Iris pigment epithelial cell (primary cell): ENCODE measurements around the gene LDLRAD4.
A peak's percentile ranks its signal among the peaks of the same experiment; 100 is the strongest.

Source experiments
- DNase-seq: peaks from one replicate; pipeline ENCODE4 v3.0.0-alpha.2; 2011; ENCODE audit warnings: low read depth

Gene LDLRAD4

DNA sequence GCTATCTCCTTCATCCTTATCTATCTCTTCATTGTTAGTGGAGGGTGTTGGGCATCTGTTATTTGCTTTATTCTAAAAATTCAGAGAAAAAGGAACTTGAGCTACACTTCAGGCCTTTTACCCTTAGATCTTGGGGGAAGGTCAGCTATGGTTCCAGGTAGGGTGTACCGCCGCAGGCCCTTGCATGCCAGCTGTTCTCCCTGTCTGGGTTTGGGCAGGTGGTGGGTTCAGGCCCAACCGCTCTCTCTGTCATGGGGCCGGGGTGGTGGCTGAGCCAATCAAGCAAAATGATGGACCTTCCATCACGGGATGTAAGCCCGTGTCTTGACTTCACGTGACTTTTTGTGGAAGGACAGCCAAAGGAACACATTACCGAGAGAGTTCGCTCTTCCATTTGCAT is 231.1 kb downstream of the LDLRAD4 start:
- no peak for DNase-seq

DNA sequence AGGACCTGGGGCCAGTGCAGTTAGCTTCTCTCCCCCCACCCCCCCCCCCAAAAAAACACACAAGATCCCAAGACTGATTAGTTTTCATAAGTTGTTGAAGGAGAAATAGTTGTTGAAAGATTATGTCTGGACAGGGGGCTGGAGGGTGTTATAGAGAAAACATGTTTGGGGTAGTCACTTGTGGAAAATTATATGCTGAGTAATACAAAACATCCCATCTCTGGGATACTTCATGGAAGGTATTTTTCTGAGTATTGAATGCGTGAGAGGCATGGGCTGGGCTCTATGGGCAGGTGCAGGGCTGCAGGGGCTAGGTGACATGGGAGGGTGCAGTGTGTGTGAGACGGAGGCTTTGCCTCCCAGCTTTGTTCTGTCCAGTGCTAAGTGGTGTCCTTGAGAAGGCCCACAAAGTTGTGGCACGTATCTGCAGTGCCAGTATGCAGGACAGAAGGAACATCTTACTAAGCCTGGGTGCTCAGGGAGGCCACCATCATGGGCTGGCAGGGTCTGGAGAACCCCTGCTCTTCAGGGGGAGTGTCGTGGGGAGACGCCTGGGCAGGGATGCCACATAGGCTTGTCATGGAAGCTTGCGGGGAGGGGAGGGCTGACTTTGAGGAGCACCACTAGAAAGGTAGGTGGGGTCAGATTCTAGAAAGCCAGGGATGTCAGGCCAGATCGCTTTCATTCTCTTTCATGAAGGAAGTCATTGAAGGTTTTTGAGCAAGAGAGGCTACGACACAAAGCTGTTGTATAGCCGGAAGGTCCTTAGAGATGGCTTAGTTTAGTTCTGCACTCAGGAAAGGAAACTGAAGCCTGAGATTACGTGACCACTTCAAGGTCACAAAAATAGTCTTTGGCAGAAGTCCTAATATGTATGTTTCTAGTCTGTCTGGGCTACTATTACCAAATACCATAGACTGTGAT is 232.0 kb downstream of the LDLRAD4 start:
- DNase-seq: peak; percentile 24

DNA sequence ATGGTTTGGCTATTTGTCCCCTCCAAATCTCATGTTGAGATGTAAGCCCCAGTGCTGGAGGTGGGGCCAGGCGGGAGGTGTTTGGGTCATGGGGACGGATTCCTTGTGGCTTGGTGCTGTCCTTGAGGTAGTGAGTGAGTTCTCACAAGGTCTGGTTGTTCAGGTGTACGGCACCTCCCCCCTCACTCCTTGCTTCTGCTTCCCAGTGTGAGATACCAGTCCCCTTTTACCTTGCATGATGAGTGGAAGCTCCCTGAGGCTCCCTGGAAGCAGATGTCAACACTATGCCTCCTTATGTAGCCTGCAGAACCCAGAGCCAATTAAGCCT is 232.6 kb downstream of the LDLRAD4 start:
- DNase-seq: no peak

DNA sequence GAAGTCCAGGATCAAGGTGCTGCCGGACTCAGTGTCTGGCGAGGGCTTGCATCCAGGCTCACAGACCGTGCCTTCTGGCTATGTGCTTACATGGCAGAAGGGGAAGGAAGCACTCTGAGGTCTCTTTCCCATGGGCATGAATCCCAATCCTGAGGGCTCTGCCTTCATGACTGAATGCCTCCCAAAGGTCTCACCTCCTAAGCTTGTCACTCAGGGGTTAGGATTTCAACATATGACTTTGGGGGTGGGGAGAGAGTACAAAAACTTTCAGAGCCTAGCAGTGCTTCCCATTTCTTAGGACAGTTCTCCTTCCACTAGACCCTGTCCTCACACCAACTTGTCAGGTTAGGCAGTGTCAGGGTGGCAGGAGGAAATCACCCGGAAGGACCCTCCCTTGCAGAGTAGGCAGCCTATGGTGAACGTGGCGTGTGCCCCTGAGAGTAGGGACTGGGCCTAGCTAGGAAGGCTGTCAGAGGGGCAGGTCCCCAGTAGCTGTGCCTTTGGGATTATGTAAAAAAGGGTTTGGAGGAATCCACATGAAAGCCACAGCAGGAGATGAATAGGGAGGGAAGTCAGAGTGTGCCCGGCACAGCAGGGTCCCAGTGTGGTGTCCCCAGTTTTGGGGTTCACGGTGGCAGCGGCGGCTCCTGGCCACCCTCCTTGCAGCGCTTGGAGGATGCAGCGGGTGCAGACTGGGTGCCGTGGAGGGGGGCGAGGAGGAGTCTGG is 233.3 kb downstream of the LDLRAD4 start:
- no peak for DNase-seq

DNA sequence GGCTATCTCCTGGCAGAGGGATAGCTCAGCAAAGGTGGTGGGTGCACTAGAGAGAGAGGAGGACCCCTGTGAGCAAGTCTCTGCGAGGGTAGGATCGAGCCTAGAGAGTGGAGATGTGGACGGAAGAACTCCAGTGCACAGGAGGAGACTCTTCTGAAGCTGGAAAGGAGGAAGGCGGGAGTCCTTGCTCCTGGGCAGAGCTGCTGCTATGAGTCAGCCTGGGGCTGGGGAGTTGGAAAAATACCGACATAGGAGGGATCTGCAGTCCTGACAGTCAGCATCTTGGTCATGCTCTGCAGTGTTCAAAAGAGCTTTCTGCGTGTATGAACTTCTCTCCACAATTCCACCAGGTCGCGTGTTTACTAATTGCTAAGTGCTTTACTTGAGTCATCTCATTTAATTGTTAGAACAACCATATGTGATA is 233.8 kb downstream of the LDLRAD4 start:
- DNase-seq: peak; percentile 80

DNA sequence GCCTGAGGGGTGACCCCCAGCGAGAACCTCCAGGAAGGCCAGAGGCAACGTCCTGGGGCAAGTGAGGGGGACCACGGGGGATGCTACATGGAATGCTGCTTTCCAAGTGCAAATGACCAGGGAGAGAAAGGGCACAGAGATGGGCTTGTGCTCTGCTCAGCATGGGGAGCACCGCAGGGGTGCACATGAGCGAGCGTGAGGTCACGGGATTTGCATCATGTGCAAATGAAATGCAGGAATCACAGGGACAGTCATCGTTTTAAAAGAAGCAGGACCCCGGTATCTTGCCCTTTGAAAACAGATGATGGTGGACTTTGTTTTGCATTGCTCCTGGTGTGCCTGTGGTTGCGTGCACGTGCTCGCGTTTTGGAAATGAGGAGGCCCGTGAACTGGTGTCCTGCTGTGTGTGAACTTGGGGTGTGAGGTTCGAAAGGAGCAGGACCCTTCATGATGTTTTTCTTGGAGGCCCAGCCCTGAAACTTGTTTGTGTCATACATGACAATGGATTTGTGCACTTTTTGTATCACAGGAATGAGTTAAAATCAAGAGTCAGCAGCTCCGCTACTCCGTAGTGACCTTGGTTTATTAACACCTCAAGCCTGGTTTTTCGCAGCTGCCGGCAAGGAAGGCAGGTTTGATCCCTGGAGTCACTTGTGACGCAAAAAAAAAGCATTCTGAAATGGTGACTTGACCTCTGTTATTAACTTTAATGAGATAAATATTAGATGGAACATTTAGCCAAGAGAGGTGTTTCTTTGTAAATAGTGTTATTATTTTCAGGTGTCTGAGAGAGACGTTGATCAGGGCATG is 234.5 kb downstream of the LDLRAD4 start:
- no peak for DNase-seq

DNA sequence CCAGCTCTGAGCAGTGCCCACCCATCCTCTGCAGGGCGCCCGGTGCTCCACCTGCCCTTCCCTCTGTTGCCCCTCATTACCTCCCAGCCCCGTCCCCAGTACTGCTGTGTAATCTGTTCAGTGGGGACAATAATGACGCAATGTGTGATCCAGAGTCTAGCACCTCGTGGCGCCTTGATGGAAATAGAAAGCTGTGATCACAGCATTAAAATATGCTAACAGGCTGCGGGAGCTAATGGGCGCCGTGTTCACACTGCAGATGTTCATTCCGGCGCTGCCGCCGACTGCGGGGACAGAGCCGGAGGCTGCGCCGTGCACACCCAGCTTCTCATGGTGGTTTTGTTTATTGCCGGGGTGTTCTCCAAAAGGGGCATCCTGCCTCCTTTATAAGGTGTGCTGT is 235.2 kb downstream of the LDLRAD4 start:
- DNase-seq: no peak

DNA sequence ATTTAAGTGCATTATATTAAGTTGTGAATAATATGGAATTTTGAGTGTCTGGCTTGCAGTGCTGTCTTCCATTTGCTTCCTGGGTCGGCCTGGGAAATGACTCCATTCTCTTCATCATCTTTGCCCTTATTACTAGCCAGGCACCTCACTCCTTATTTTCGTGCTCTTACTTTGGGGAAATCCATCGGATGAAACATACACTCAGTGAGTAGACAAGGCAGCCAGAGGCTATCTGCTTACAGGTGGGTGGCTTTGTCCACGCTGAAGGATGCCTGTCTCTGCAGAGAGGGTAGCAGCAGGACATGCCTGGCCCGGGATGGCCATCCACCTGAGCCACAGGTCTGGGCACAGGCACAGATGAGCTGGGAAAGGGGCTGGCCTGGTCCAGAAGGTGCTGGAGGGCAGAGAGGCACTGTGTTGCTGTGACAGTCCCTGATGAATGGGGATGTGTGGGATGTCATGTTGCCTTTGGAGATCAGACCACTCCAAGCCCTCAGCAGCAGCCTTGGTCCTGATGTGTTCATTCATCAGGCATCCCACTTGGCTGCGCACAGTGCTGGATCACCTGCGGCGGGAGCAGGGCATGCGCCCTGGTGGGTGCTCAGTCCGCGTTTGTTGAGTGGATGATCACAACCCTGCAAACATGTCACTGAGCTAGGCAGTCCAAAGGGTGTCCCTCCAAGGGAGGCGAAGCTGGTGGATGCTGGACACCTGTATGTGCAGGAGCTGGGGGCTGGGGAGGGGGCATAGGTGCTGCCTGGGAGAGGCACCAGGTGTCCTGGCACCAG is 236.0 kb downstream of the LDLRAD4 start:
- no peak for DNase-seq

DNA sequence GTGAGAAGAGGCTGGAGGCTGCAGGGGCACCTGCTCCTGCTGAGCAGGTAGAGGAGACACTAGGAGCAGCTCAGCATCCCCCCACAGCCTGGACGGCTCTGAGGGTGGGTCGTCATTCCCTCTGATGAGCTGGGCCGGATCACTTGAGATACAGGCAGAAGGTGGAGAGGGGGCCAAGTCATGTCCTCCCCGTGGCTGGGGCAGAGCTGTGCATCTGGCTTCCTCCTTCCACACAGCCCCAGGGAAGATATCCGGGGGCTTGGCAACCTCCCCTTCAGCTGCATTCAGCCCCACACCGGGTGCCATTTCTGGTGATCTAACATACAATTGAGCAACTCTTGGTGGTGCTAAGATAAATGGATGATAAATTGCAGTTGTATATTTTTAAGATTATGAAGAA is 236.9 kb downstream of the LDLRAD4 start:
- DNase-seq: no peak

DNA sequence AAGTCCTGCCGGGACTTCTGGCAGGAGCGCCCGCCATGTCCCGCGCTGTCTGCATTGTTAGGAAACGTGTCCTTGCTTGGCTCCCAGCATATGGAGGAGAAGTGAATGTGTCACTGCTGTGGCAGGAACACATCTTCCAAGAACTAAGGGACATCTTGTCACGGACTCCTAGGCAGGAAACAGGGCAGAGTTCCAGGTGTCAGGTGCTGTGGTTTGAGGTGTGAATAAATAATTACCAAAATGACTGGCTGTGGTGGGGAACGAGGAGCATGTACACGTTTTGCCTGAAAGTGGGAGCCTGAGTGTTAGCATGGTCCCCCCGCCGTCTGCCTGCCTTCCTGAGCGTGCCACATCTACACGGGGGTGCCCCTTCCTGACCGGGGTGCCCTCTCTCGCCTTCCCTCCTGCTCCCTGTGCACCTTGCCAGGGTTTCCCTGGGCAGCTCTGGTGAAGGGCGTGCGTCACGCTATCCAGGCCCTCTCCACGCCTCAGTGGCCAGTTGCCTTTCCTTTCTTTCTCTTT is 237.5 kb downstream of the LDLRAD4 start:
- no peak for DNase-seq

DNA sequence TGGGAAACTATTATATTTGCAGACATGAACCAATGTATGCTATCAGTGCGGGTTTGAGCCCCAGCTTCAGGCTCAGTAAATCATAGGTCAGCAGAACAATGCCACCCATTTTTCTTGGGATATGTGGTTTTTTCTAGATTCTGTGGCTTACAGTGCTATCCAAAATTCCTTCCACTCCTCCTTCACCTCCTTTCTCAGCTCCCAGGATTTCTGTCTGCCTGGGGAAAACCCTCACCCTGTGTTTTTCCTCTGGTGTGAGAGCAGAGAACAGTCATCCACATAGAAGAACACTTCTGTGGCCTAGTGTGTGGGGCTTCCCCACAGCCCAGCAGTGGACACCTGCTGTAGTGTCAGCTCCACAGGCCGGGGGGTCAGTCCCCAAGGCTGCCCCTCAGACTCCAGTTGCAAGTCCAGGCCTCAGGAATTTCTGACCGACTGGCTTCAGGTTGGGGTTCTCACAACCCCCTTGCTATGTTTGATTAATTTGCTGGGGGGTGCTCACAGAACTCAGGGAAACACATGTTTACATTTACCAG is 238.2 kb downstream of the LDLRAD4 start:
- DNase-seq: no peak

DNA sequence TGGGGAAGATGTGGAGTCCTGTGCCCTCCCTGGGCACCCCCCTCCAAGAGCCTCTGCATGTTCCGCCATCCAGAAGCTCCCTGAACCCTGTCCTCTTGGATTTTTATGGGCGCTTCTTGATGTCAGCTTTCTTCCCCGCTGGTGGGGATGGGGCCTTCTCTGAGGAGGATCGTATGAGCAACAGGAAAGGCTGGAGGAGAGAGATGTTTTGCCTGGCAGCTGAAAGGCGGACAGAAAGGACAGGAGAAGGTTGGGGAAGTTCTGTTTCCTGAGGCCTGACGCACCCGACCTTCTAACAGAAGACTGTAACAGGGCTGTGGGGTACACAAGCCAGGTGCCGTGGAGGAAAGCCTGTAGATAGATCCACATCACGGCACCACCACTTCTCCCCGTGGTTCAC is 238.8 kb downstream of the LDLRAD4 start:
- DNase-seq: no peak

DNA sequence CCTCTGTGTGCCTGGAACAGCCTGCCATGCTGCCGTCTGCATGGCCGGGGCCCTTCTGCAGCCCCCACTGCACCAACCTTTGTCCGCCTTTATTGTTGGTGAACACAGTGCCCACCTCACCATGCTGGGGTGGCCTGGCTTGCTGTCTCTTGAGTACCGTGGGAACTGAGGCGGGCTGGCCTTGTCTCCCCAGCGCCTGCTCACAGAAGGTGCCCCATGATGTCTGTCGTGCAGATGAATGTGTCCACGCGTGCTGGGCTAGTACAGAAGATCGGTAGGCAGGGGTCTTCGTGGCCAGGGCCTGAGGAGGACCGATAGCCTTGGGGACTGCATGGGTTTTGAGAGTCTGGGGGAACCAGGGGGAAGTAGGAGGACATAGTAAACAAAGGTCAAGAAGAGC is 242.4 kb downstream of the LDLRAD4 start:
- DNase-seq: no peak

DNA sequence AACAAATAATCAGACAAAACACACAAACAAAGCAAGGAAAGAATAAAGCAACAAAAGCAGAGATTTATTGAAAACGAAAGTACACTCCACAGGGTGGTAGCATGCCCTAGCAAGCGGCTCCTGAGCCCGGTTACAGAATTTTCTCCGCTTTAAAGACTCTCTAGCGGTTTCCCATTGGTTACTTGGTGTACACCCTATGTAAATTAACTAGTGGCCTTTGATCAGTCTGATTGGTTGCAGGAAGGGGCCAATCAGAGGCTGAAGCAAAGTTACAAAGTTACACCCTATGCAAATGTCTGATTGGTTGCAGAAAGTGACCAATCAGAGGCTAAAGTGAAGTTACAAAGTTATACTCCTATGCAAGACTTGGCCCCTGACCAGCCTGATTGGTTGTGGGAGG is 242.9 kb downstream of the LDLRAD4 start:
- DNase-seq: no peak

DNA sequence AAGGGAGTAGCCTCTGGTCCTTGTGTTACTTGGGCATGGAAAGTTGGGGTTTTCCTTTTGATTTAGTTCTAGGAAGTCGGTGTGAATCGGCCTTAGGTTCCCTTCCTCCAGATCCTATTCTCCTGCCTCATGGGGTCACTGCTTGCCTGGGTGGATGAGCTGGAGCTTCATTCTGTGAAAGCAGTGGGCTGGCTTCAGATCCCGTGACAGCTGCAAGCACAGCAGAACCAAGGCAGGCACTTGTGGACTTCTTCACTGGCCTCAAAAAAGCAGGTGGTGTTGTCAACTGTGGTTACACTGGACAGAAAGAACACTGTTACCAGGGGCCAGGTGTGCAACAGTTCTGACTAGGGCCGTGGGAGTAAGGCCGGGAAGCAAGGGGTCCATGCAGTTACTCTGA is 243.4 kb downstream of the LDLRAD4 start:
- no peak for DNase-seq

DNA sequence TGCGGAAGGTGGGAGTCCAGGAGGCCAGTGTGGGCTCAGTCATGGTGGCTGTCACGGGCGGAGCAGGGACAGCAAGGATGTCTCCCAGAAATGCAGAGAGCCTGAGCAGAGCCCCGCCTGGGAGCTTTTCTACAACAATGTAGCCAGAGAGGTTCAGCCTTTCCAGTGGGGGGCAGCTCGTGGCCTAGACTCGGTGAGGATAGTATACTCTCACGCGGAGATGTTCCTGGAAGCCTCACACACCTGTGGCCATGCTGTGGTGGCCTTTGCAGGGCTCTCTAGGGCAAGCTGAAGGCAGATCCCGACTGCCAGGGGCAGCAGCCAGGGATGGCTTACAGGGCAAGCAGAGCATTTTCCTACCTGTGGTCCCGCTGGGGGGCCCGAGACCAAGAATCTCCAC is 244.1 kb downstream of the LDLRAD4 start:
- no peak for DNase-seq

DNA sequence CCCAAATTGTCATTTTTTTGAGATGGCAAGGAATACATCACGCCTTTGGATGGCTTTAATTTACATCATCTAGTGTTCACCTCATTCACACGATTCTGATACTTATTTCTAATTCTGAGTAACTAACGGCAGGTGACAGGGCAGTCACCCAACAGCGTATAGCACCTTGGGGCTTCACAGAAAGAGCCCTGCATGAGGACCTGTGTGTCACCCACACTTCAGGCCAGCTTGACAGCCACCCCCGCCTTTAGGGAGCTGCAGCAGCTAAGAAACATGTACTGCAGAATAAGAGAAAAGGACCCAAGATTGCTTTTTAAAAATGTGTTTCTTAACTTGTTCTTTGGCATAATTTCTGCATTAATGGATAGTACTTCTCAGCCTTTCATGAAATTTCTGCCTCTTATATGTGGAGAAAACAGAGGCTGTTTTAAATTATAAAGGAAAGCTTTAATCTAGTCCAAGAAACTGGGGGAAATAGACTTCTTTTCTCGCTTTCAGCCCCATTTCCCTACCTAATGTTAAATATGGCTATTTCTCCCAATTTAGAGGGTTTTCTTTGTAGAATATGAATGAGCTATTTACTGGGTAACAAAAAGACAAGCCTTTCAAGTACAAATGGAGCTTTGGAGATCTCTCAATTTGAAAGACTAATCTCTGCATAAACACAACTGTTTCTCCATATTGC is 245.1 kb downstream of the LDLRAD4 start:
- DNase-seq: no peak

DNA sequence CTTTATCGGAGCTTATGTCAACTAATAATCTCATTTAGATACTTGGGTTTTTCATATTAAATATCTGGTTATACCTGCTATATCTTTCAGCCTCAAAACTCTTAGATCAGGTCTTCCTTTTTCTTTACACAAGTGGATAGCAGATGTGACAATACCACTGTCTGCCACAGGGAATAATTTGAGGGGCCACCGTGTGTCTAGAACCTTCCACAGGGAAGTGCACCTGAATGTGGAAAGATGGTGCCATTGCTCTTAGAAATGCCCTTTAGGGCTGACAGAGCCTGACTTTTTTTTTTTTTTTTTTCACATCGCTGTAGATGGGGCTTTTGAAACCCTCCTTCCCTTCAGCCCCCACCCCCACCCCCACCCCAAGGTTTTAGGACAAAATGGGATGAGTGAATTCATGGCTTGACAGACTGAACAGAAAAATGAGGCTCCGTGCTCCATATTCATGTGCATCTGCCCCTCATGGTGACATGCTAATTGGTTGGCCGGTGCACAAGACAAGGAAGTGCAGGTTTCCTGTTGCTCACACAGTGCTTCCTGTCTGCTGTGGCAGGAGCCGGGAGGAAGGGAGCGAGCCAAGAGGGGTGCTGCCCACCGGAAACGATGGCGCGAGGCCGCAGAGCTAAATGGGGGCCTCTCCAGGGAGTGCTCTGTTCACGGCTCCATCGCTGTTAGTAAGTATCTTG is 246.0 kb downstream of the LDLRAD4 start:
- peak; percentile 16 for DNase-seq

DNA sequence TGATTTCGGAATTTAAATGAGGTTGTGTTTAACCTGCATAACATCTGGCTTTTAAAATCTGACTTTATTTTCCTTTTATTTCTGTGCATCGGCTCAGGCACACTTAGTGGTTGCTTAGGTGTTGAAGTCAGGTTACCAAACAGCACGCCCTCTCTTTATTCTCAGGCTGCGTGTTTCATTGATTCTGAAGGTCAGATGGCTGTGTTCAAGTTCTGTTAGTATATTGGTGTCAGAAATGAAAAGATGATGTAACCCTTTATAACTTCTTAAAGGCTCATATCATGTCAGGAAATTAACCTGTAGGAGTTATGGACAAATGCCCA is 246.5 kb downstream of the LDLRAD4 start:
- DNase-seq: no peak

DNA sequence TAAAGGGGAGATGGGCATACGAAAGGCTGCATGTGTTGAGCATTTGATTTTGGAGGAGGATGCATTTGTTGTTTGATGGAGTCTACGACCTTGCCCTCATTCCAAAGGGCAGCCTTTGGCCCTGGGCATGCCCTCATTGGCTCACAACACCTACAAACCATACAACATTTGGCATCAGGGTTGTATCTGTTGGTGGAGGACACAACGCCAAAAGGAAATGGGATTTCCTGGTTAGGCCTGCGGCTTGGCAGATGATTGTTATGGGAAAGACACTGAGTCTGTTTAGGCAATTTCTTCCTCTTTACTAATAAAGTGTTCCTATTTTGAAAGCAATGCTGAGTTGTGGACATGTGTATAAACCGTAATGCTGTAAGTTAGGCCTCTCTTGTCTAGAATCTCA is 246.9 kb downstream of the LDLRAD4 start:
- no peak for DNase-seq
